IMR-90 (cell line): ENCODE data around the gene USF1. TPM values are rescaled to one million over a fixed set of nuclear protein-coding genes. Genes with fewer than 3 reads are reported as not detected.

Experiments
- ATAC-seq: fragments of 200-7000 bp; cut with Tn5 transposase; 2 replicates; pipeline ENCODE4 v1.9.1; 2020; ENCODE audit warnings: low read depth, mild to moderate bottlenecking, moderate library complexity
- BruUV-seq: library from RNA; stranded (reverse); fragments of 400-500 nt; replicated peaks from 2 replicates; lab custom pipeline; 2021; lab: Mats Ljungman, UMichigan
- CTCF ChIA-PET: fragments of 300-600 bp; formaldehyde crosslinking; extraction: SDS; loops from one replicate; lab custom pipeline; 2021; ENCODE audit warnings: antibody characterized with exemption; lab: Yijun Ruan, JAX
- POLR2A ChIA-PET: fragments of 300-600 bp; sonication (Branson Sonifier 250); formaldehyde crosslinking; loops from one replicate; lab custom pipeline; 2022; ENCODE audit warnings: antibody characterized with exemption; ENCODE audit not compliant: unreplicated experiment; lab: Charles Lee
- DNase-seq: peaks from one replicate; pipeline ENCODE4 v3.0.0; 2013
- H2AFZ ChIP-seq: replicated peaks from 2 replicates; pipeline ENCODE3; 2013; ENCODE audit warnings: low read length, mild to moderate bottlenecking; ENCODE audit not compliant: poor library complexity
- H2AK5ac ChIP-seq: 2 replicates; pipeline ENCODE4 v1.6.1; 2013; ENCODE audit warnings: low read depth, low read length, inconsistent platforms
- H2AK9ac ChIP-seq: replicated peaks from 2 replicates; pipeline ENCODE3; 2013; ENCODE audit warnings: mild to moderate bottlenecking, low read depth, low read length, moderate library complexity; ENCODE audit not compliant: poor library complexity
- H2BK120ac ChIP-seq: 2 replicates; pipeline ENCODE4 v1.6.1; 2013; ENCODE audit warnings: low read depth, low read length, inconsistent platforms
- H2BK15ac ChIP-seq: 3 replicates; pipeline ENCODE4 v1.6.1; 2013; ENCODE audit warnings: low read depth, low read length, inconsistent platforms
- H2BK20ac ChIP-seq: 2 replicates; pipeline ENCODE4 v1.6.1; 2013; ENCODE audit warnings: low read depth, mild to moderate bottlenecking, inconsistent platforms, low read length, moderate library complexity
- H2BK5ac ChIP-seq: 2 replicates; pipeline ENCODE4 v1.6.1; 2013; ENCODE audit warnings: mild to moderate bottlenecking, low read depth, low read length, inconsistent platforms; ENCODE audit not compliant: poor library complexity, severe bottlenecking
- H3K14ac ChIP-seq: replicated peaks from 2 replicates; pipeline ENCODE4 v1.6.1; 2013; ENCODE audit warnings: low read depth, low read length, inconsistent platforms
- H3K18ac ChIP-seq: 2 replicates; pipeline ENCODE4 v1.6.1; 2013; ENCODE audit warnings: low read depth, low read length, control low read depth
- H3K23ac ChIP-seq: 2 replicates; pipeline ENCODE4 v1.6.1; 2013; ENCODE audit warnings: low read depth, low read length, inconsistent platforms
- H3K27ac ChIP-seq: 2 replicates; pipeline ENCODE4 v1.5.1; 2013; ENCODE audit warnings: mild to moderate bottlenecking, control low read depth, low read length; ENCODE audit not compliant: insufficient read depth
- H3K27me3 ChIP-seq: 2 replicates; pipeline ENCODE4 v1.6.1; 2013; ENCODE audit warnings: low read length; ENCODE audit not compliant: control insufficient read depth, insufficient read depth
- H3K36me3 ChIP-seq: 2 replicates; pipeline ENCODE4 v1.6.1; 2013; ENCODE audit warnings: low read length, mixed read lengths; ENCODE audit not compliant: control insufficient read depth, insufficient read depth
- H3K4ac ChIP-seq: 2 replicates; pipeline ENCODE4 v1.6.1; 2013; ENCODE audit warnings: low read depth, low read length, inconsistent platforms
- H3K4me1 ChIP-seq: 2 replicates; pipeline ENCODE4 v1.6.1; 2013; ENCODE audit warnings: low read length, mixed read lengths; ENCODE audit not compliant: control insufficient read depth, insufficient read depth
- H3K4me2 ChIP-seq: 2 replicates; pipeline ENCODE4 v1.6.1; 2013; ENCODE audit warnings: low read depth, mild to moderate bottlenecking, control low read depth, low read length, moderate library complexity
- H3K4me3 ChIP-seq: 2 replicates; pipeline ENCODE4 v1.5.1; 2013; ENCODE audit warnings: low read depth, mild to moderate bottlenecking, control low read depth, low read length, moderate library complexity; ENCODE audit not compliant: insufficient read depth
- H3K56ac ChIP-seq: 2 replicates; pipeline ENCODE4 v1.6.1; 2013; ENCODE audit warnings: low read length, inconsistent platforms; ENCODE audit not compliant: insufficient read depth; ENCODE audit errors: extremely low read depth
- H3K79me1 ChIP-seq, 2 experiments: 2 replicates each; pipeline ENCODE4 v1.6.1; 2013; ENCODE audit warnings: low read length in 2 of 2, inconsistent platforms in 1 of 2, low read depth in 1 of 2
- H3K9ac ChIP-seq: 2 replicates; pipeline ENCODE4 v1.6.1; 2013; ENCODE audit warnings: low read depth, low read length, control low read depth
- H3K9me1 ChIP-seq: 2 replicates; pipeline ENCODE4 v1.6.1; 2013; ENCODE audit warnings: low read length, inconsistent platforms; ENCODE audit not compliant: insufficient read depth
- H3K9me3 ChIP-seq: 2 replicates; pipeline ENCODE4 v1.6.1; 2013; ENCODE audit warnings: low read length; ENCODE audit not compliant: control insufficient read depth, insufficient read depth
- H4K20me1 ChIP-seq: 2 replicates; pipeline ENCODE4 v1.6.1; 2013; ENCODE audit warnings: low read length, inconsistent platforms; ENCODE audit not compliant: insufficient read depth
- H4K5ac ChIP-seq: 2 replicates; pipeline ENCODE4 v1.6.1; 2013; ENCODE audit warnings: mild to moderate bottlenecking, low read depth, low read length, control low read depth
- H4K8ac ChIP-seq, 2 experiments: 2 replicates each; pipeline ENCODE4 v1.6.1; 2013; ENCODE audit warnings: low read depth in 2 of 2, low read length in 2 of 2, control low read depth in 1 of 2, inconsistent platforms in 1 of 2
- H4K91ac ChIP-seq: 2 replicates; pipeline ENCODE4 v1.6.1; 2013; ENCODE audit warnings: low read depth, low read length, inconsistent platforms; ENCODE audit not compliant: insufficient read depth
- FOS ChIP-seq: fragments of 150-350 bp; IDR thresholded peaks from 2 replicates; pipeline ENCODE4 v1.6.1; 2016; ENCODE audit warnings: low read depth, low read length
- MAFK ChIP-seq: IDR thresholded peaks from 2 replicates; pipeline ENCODE4 v1.6.1; 2012; ENCODE audit warnings: low read depth, low read length, improper control_type of control experiment
- RCOR1 ChIP-seq: IDR thresholded peaks from 2 replicates; pipeline ENCODE4 v1.6.1; 2012; ENCODE audit warnings: mild to moderate bottlenecking, low read length, improper control_type of control experiment; ENCODE audit not compliant: insufficient replicate concordance
- WGBS, 2 experiments: methylation state at CpG; one replicate each; pipeline versions ENCODE4 v1.1.5 to v1.1.7; 2013; ENCODE audit warnings: missing lambda C conversion rate in 2 of 2; ENCODE audit not compliant: insufficient read length in 1 of 2; ENCODE audit errors: extremely low coverage in 2 of 2; 5-methylcytosine and 5-hydroxymethylcytosine counted together
- dilution Hi-C: fragments of 300-500 bp; cut with HindIII; formaldehyde crosslinking; loops from one replicate; pipeline ENCODE4 v1.14.3; 2018; ENCODE audit warnings: low sequenced_read_pairs; ENCODE audit not compliant: unreplicated experiment
- in situ Hi-C: fragments of 300-500 bp; cut with MboI; formaldehyde crosslinking; loops from 3 replicates; pipeline ENCODE4 v1.14.3; 2019; ENCODE audit warnings: low sequenced_read_pairs, inconsistent platforms, mixed read lengths
- intact Hi-C: fragments of 100-400 bp; cut with micrococcal nuclease; formaldehyde crosslinking; loops from 2 replicates; pipeline ENCODE4 v1.10.0; 2022
- polyA plus RNA-seq, 3 experiments: library from polyadenylated mRNA; depleted of rRNA; stranded (reverse); fragments of >200 nt; gene quantifications; 2 replicates each; pipeline ENCODE4 v1.2.3, GENCODE V29; 2012; ENCODE audit warnings: low replicate concordance in 1 of 3
- total RNA-seq: library from RNA; depleted of rRNA; stranded (reverse); fragments of >200 nt; gene quantifications from 2 replicates; pipeline ENCODE4 v1.2.3, GENCODE V29; 2012

Gene USF1
- total and polyA plus RNA-seq, 2 of the 4 experiments (the other 2 are of a cell fraction), result 37.1 to 78.9 TPM

GRCh38 chr1:161032409-161032808, 13.4 kb downstream of the USF1 start:
- Histone ChIP-seq H3K9me1 (no peaks in the 10 kb centered on the region), H3K27ac (no peak overlapping the region), H3K56ac (no peak overlapping the region), H3K4me1 (no peaks in the 10 kb centered on the region), H3K36me3 (no peaks in the 10 kb centered on the region), H4K91ac (no peak overlapping the region), H4K8ac (no peak overlapping the region), H4K20me1 (no peaks in the 10 kb centered on the region), H3K79me1 (no peaks in the 10 kb centered on the region), H3K4me3 (no peak overlapping the region), H2BK5ac (no peak overlapping the region), H3K14ac (no peak overlapping the region), H2BK20ac (no peak overlapping the region), H3K9ac (no peak overlapping the region), H2AFZ (no peak overlapping the region), H2BK15ac (no peak overlapping the region), H3K4me2 (no peak overlapping the region), H3K23ac (no peak overlapping the region), H3K4ac (no peak overlapping the region), H3K18ac (no peak overlapping the region), H2AK5ac (no peak overlapping the region), H4K5ac (no peak overlapping the region), H2AK9ac (no peak overlapping the region), H2BK120ac (no peak overlapping the region), H3K27me3 (no peaks in the 10 kb centered on the region), H3K9me3 (no peaks in the 10 kb centered on the region)
- POLR2A ChIA-PET, result no interaction called here
- WGBS, 2 experiments, result no CpG with 5 or more reads among the region's 1 CpG
- CTCF ChIA-PET, result interaction anchor here (0.6 kb wide), 1 partner anchor 230 kb away, joined by 3 read pairs; no protein-coding TSS in a partner anchor
- DNase-seq, result no peak
- no TSS peak for BruUV-seq
- TF ChIP-seq RCOR1 (no peak), FOS (no peak), MAFK (no peak)
- in situ Hi-C loops, result no loop called here
- intact Hi-C loops, result no loop called here
- no peak for ATAC-seq
- dilution Hi-C loops, result no loop called here
